Cardiac muscle cell (in vitro differentiated cells and primary cell): ENCODE measurements around the gene ANKRD61. TPM values are rescaled to one million over a fixed set of nuclear protein-coding genes. Genes with fewer than 3 reads are reported as not detected.
"Not testable (repeated sequence)": the region's sequence is repeated elsewhere in the genome, so short reads cannot be mapped to it uniquely, and the experiment has no call there.

ENCODE experiments used
- DNase-seq, 2 donors: peaks; one replicate each; pipeline versions ENCODE4 v3.0.0 to v3.0.0-alpha.2; 2010 to 2017; ENCODE audit warnings: low read depth in 1 of 2, low spot score in 1 of 2
- H3K27ac ChIP-seq: fragments of 200-600 bp; sonication (generic); 2 replicates; pipeline ENCODE4 v1.5.1; 2016
- H3K27me3 ChIP-seq: fragments of 200-600 bp; sonication (generic); 2 replicates; pipeline ENCODE4 v1.6.0; 2016; ENCODE audit warnings: control low read depth
- H3K36me3 ChIP-seq: fragments of 200-600 bp; sonication (generic); 2 replicates; pipeline ENCODE4 v1.5.1; 2016; ENCODE audit warnings: control low read depth
- H3K4me1 ChIP-seq: fragments of 200-600 bp; sonication (generic); 2 replicates; pipeline ENCODE4 v1.8.1; 2017; ENCODE audit warnings: low read depth, mild to moderate bottlenecking, mixed run types
- H3K4me3 ChIP-seq: fragments of 200-600 bp; sonication (generic); 2 replicates; pipeline ENCODE4 v1.5.1; 2016; ENCODE audit warnings: mild to moderate bottlenecking
- H3K9me3 ChIP-seq: fragments of 200-600 bp; sonication (generic); 2 replicates; pipeline ENCODE4 v1.5.1; 2017; ENCODE audit warnings: low read depth, mild to moderate bottlenecking, control low read depth
- polyA plus RNA-seq: library from polyadenylated mRNA; unstranded; fragments of >200 nt; fragmentation: Nextera tagmentation; extraction: Ambion mirVana; gene quantifications from 2 replicates; pipeline ENCODE4 v1.2.1, GENCODE V29; 2016
- total RNA-seq: library from RNA; depleted of rRNA; stranded (reverse); fragments of >200 nt; gene quantifications from 2 replicates; pipeline ENCODE4 v1.2.3, GENCODE V29; 2016
- TF ChIP-seq, protein P1 (sequence below): IDR thresholded peaks from 2 replicates; pipeline ENCODE4 v1.5.1; 2012; ENCODE audit warnings: low read depth, mild to moderate bottlenecking, low read length

Gene ANKRD61
- total and polyA plus RNA-seq, 2 experiments from 2014 or later = 0.15 TPM; not detected in 1

DNA sequence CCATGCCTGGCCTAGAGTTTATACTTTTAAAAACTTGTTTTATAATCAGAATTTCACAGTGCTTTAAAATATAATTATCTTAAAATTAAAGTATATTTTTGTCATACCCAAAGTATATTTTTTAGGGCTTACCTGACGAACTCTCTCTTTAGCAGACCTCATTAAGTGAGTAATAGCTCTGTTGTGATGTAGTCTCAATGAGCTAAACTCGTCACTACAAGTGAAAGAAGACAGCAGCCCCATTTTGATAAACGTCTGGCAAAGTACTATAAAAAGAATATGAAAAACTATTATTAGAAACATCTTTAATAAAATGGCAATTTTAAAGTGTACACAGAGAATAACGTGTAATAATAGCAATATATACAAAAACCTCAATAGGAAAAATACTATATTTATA, 18.6 kb downstream of the ANKRD61 start:
- Histone ChIP-seq H3K27me3 (no peaks in the 10 kb centered on the region), H3K27ac (no peak overlapping the region), H3K4me1 (peaks cover 5% of the 10 kb centered on the region), H3K36me3 (peaks cover 50% of the 10 kb centered on the region), H3K9me3 (no peaks in the 10 kb centered on the region), H3K4me3 (no peak overlapping the region)
- no peak for DNase-seq
- TF ChIP-seq, protein P1, sequence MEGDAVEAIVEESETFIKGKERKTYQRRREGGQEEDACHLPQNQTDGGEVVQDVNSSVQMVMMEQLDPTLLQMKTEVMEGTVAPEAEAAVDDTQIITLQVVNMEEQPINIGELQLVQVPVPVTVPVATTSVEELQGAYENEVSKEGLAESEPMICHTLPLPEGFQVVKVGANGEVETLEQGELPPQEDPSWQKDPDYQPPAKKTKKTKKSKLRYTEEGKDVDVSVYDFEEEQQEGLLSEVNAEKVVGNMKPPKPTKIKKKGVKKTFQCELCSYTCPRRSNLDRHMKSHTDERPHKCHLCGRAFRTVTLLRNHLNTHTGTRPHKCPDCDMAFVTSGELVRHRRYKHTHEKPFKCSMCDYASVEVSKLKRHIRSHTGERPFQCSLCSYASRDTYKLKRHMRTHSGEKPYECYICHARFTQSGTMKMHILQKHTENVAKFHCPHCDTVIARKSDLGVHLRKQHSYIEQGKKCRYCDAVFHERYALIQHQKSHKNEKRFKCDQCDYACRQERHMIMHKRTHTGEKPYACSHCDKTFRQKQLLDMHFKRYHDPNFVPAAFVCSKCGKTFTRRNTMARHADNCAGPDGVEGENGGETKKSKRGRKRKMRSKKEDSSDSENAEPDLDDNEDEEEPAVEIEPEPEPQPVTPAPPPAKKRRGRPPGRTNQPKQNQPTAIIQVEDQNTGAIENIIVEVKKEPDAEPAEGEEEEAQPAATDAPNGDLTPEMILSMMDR = no peak

DNA sequence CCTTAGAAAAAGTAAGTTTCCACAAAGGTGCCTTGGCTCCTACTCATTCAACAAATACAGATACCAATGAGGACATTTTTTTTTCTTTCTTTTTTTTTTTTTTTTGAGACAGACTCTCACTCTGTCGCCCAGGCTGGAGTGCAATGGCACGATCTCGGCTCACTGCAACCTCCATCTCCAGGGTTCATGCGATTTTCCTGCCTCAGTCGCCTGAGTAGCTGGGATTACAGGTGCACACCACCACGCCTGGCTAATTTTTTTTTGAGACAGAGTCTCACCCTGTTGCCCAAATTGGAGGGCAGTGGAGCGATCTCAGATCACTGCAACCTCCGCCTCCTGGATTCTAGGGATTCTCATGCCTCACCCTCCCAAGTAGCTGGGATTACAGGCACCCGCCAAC, 20.0 kb downstream of the ANKRD61 start:
- not testable (repeated sequence) for H3K9me3 ChIP-seq, DNase-seq, H3K4me3 ChIP-seq, H3K4me1 ChIP-seq, H3K27me3 ChIP-seq, H3K27ac ChIP-seq
- H3K36me3 ChIP-seq = peaks cover 40% of the 10 kb centered on the region

DNA sequence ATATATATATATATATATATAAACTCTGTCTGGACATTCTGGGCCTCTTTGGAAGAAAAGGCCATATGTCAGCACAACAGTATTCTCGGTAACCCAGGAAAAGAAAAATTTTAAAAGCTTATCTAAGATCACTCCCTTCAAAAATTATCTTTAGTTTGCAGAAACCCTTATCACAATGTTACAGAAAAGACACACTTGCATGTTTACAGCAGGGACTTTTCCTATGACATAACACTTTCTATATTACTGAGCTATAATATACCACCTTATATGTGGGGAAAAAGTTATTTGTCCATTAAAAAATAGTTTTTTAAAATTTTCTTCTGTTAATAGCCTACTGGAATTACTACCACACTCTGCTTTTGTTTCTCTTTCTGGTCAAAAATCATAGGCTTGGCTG, 25.4 kb downstream of the ANKRD61 start:
- Histone ChIP-seq H3K4me1 (peaks cover 16% of the 10 kb centered on the region), H3K4me3 (no peak overlapping the region), H3K9me3 (no peaks in the 10 kb centered on the region), H3K27ac (no peak overlapping the region), H3K36me3 (peaks cover 16% of the 10 kb centered on the region), H3K27me3 (no peaks in the 10 kb centered on the region)
- TF ChIP-seq, protein P1 = no peak
- no peak for DNase-seq

DNA sequence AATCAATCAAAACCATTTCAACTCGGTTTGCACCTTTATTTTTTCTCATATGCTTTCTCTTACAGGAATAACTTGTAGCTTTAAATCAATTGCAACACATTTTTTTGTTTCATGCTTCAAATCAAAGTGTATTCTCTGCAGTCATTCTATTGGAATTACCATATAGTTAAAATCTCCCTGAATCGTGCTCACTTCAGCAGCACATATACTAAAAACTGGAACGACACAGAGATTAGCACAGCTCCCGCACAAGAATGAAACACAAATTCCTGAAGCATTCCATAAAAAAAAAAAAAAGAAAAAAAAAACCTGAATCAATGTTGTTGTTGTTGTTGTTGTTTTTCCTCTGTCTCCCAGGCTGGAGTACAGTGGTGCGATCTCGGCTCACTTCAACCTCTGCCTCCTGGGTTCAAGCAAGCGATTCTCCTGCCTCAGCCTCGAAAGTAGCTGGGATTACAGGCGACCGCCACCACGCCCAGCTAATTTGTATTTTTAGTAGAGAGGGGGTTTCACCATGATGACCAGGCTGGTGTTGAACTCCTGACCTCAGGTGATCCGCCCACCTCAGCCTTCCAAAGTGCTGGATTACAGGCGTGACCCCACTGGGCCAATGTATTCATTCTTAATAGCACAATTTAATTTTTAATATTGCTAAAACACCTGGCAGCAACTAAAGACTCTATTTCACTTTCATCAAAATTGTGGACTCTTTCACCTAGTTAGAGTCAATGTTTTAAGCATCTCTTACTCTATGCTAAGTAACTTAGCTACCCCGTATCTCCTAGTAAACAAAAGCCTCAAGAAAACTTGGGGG, 26.3 kb downstream of the ANKRD61 start:
- Histone ChIP-seq H3K4me1 (peaks cover 16% of the 10 kb centered on the region), H3K9me3 (no peaks in the 10 kb centered on the region), H3K27me3 (no peaks in the 10 kb centered on the region), H3K36me3 (peaks cover 16% of the 10 kb centered on the region), H3K27ac (peak overlapping the region; percentile 51), H3K4me3 (peak overlapping the region; percentile 37)
- DNase-seq = peak in 1 of 2 donors; percentile 8
- TF ChIP-seq, protein P1 = no peak

DNA sequence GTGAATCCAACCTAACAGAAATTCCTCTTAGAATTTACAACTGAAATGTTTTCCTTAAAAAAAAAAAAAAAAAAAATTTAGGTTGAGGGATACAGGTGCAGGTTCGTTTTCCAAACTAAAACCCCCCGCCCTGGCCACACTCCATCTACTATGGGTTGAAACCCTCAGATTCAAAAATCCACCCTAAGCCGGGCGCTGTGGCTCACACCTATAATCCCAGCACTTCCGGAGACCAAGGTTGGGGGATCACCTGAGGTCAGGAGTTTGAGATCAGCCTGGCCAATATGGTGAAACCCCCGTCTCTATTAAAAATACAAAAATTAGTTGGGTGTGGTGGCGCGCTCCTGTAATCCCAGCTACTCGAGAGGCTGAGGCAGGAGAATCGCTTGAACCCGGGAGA, 28.8 kb downstream of the ANKRD61 start:
- not testable (repeated sequence) for H3K9me3 ChIP-seq, H3K27me3 ChIP-seq, H3K27ac ChIP-seq, H3K4me3 ChIP-seq, DNase-seq, H3K36me3 ChIP-seq
- H3K4me1 ChIP-seq = peaks cover 16% of the 10 kb centered on the region

DNA sequence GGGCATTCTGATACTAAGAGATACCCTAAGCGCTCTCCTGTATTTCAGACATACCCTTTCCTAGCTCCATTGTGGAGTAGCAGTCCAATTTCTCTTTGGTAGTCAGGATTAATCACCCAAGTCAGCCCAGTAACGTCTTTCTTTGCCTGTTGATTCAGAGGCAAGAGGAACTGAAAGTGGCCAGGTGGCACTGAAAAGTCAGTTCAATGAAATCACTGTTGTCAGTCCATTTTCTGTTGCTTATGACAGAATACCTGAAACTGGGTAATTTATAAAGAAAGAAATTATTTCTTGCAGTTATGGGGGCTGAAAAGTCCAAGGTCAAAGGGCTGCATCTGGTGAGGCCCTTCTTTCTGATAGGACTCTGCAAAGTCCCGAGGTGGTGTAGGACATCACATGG, 40.2 kb downstream of the ANKRD61 start:
- Histone ChIP-seq H3K4me3 (no peak overlapping the region), H3K36me3 (no peaks in the 10 kb centered on the region), H3K27me3 (no peaks in the 10 kb centered on the region), H3K4me1 (no peaks in the 10 kb centered on the region), H3K27ac (no peak overlapping the region), H3K9me3 (no peaks in the 10 kb centered on the region)
- no peak for DNase-seq
- TF ChIP-seq, protein P1 = no peak
